Ishikawa (cell line): Measurements from ENCODE around the gene HS2ST1.

Experiments used
- CEBPB ChIP-seq: IDR thresholded peaks from 2 replicates; pipeline ENCODE4 v1.6.1; 2012
- CREB1 ChIP-seq: IDR thresholded peaks from 2 replicates; pipeline ENCODE4 v1.6.1; 2012; ENCODE audit warnings: low read depth
- EGR1 ChIP-seq: IDR thresholded peaks from 2 replicates; pipeline ENCODE4 v1.6.1; 2012
- EP300 ChIP-seq: IDR thresholded peaks from 2 replicates; pipeline ENCODE4 v1.6.1; 2012; ENCODE audit warnings: borderline replicate concordance
- FOXM1 ChIP-seq: IDR thresholded peaks from 2 replicates; pipeline ENCODE4 v1.6.1; 2012; ENCODE audit warnings: low read depth, borderline replicate concordance
- MAX ChIP-seq: IDR thresholded peaks from 2 replicates; pipeline ENCODE4 v1.6.1; 2012
- NFIC ChIP-seq: IDR thresholded peaks from 2 replicates; pipeline ENCODE4 v1.6.1; 2012
- RAD21 ChIP-seq: IDR thresholded peaks from 2 replicates; pipeline ENCODE4 v1.6.1; 2012; ENCODE audit warnings: low read depth
- REST ChIP-seq: IDR thresholded peaks from 2 replicates; pipeline ENCODE4 v1.6.1; 2012; ENCODE audit warnings: low read depth, mild to moderate bottlenecking
- TAF1 ChIP-seq: IDR thresholded peaks from 2 replicates; pipeline ENCODE4 v1.6.1; 2012; ENCODE audit warnings: low read depth, mild to moderate bottlenecking
- TCF12 ChIP-seq: IDR thresholded peaks from 2 replicates; pipeline ENCODE4 v1.6.1; 2012; ENCODE audit warnings: low read depth
- TEAD4 ChIP-seq: IDR thresholded peaks from 2 replicates; pipeline ENCODE4 v1.6.1; 2012
- USF1 ChIP-seq: IDR thresholded peaks from 2 replicates; pipeline ENCODE4 v1.6.1; 2012
- YY1 ChIP-seq: IDR thresholded peaks from 2 replicates; pipeline ENCODE4 v1.6.1; 2012; ENCODE audit warnings: low read depth
- ZBTB7A ChIP-seq: IDR thresholded peaks from 2 replicates; pipeline ENCODE4 v1.6.1; 2012; ENCODE audit warnings: low read depth

The HS2ST1 gene

GRCh38 chr1:86905875-86906274, 8.6 kb upstream of the HS2ST1 start:
- TF ChIP-seq CREB1 (no peak), FOXM1 (no peak), TAF1 (no peak), REST (no peak), ZBTB7A (no peak), TCF12 (no peak), NFIC (no peak), EGR1 (no peak), YY1 (no peak), MAX (no peak), EP300 (no peak), USF1 (no peak), TEAD4 (no peak), RAD21 (no peak), CEBPB (no peak)

- TF ChIP-seq YY1 = no peak
- no peak for TF ChIP-seq CREB1
- TF ChIP-seq TAF1 = no peak
- no peak for TF ChIP-seq ZBTB7A
- TF ChIP-seq NFIC = no peak
- TF ChIP-seq USF1 = no peak
- no peak for TF ChIP-seq TCF12
- TF ChIP-seq REST = no peak
- TF ChIP-seq EP300 = no peak
- TF ChIP-seq CEBPB = no peak
- no peak for TF ChIP-seq MAX
- no peak for TF ChIP-seq RAD21
- TF ChIP-seq FOXM1 = no peak
Measured at GRCh38 chr1:86906419-86906818, 8.0 kb upstream of the HS2ST1 start.

GRCh38 chr1:86912281-86912900, 2.0 kb upstream of the HS2ST1 start:
- no peak for TF ChIP-seq CEBPB
- TF ChIP-seq FOXM1 = no peak
- no peak for TF ChIP-seq RAD21
- no peak for TF ChIP-seq USF1
- TF ChIP-seq CREB1 = no peak
- TF ChIP-seq TCF12 = no peak

GRCh38 chr1:86913399-86913895, 988 bp upstream of the HS2ST1 start:
- TF ChIP-seq MAX (0 out of 2 replicates have a peak, but pooled peaks have one; percentile 23), FOXM1 (no peak)

- no peak for TF ChIP-seq USF1
- TF ChIP-seq TEAD4 = no peak
- TF ChIP-seq FOXM1 = no peak
- peak; percentile 97 for TF ChIP-seq TAF1
- TF ChIP-seq TCF12 = no peak; the same call in 1 of the 2 replicates
- TF ChIP-seq CEBPB = no peak; the same call in 1 of the 2 replicates
- TF ChIP-seq RAD21 = no peak
- TF ChIP-seq YY1 = peak; percentile 95
- 0 out of 2 replicates have a peak, but pooled peaks have one; percentile 9 for TF ChIP-seq REST
Measured at GRCh38 chr1:86913896-86914600, 387 bp upstream of the HS2ST1 start, which contains the start of gene SELENOF. SELENOF (minus strand) TSS chr1:86914126; CDS start chr1:86914111, 15 bp downstream.
